SK-N-SH treated with all-trans-retinoic acid at 6 μM for 48 hours (cell line): ENCODE results near the gene SNED1.

Experiments
- ATAC-seq: fragments of 200-7000 bp; cut with Tn5 transposase; 3 replicates; pipeline ENCODE4 v1.9.1; 2020; ENCODE audit warnings: mild to moderate bottlenecking, moderate library complexity
- ARNTL ChIP-seq: fragments of 450-650 bp; formaldehyde crosslinking; IDR thresholded peaks from 2 replicates; pipeline ENCODE4 v1.5.0; 2020; ENCODE audit warnings: low read depth, mild to moderate bottlenecking, moderate library complexity, borderline replicate concordance
- BACH2 ChIP-seq: fragments of 250-450 bp; sonication (Bioruptor Pico); IDR thresholded peaks from 2 replicates; pipeline ENCODE4 v1.9.0; 2021; ENCODE audit warnings: mild to moderate bottlenecking, borderline replicate concordance
- CREB5 ChIP-seq: fragments of 250-450 bp; sonication (Bioruptor Pico); IDR thresholded peaks from 2 replicates; pipeline ENCODE4 v1.5.1; 2020; ENCODE audit warnings: low read depth, mild to moderate bottlenecking, moderate library complexity
- CSDC2 ChIP-seq: fragments of 250-450 bp; sonication (Bioruptor Pico); IDR thresholded peaks from 2 replicates; pipeline ENCODE4 v1.5.0; 2020; ENCODE audit warnings: mild to moderate bottlenecking, moderate library complexity
- CSRNP3 ChIP-seq: fragments of 250-450 bp; sonication (Bioruptor Pico); IDR thresholded peaks from 2 replicates; pipeline ENCODE4 v1.5.1; 2021; ENCODE audit warnings: mild to moderate bottlenecking, moderate library complexity
- ESRRG ChIP-seq: fragments of 250-450 bp; sonication (Bioruptor Pico); IDR thresholded peaks from 2 replicates; pipeline ENCODE4 v1.6.1; 2021; ENCODE audit warnings: mild to moderate bottlenecking
- GLIS3 ChIP-seq: fragments of 250-450 bp; sonication (Bioruptor Pico); IDR thresholded peaks from 2 replicates; pipeline ENCODE4 v1.5.0; 2020; ENCODE audit warnings: mild to moderate bottlenecking, moderate library complexity
- ISL1 ChIP-seq: fragments of 250-450 bp; sonication (Bioruptor Pico); IDR thresholded peaks from 2 replicates; pipeline ENCODE4 v2.1.2; 2022; ENCODE audit warnings: mild to moderate bottlenecking, moderate library complexity
- PATZ1 ChIP-seq: fragments of 250-450 bp; sonication (Bioruptor Pico); IDR thresholded peaks from 2 replicates; pipeline ENCODE4 v1.8.0; 2020; ENCODE audit warnings: mild to moderate bottlenecking, moderate library complexity, borderline replicate concordance
- POU6F1 ChIP-seq: fragments of 250-450 bp; sonication (Bioruptor Pico); IDR thresholded peaks from 2 replicates; pipeline ENCODE4 v1.8.0; 2021; ENCODE audit warnings: low read depth, mild to moderate bottlenecking, moderate library complexity, borderline replicate concordance
- PPARA ChIP-seq: fragments of 250-450 bp; sonication (Bioruptor Pico); IDR thresholded peaks from 2 replicates; pipeline ENCODE4 v1.5.0; 2020; ENCODE audit warnings: mild to moderate bottlenecking, borderline replicate concordance
- RARB ChIP-seq: fragments of 250-450 bp; sonication (Bioruptor Pico); IDR thresholded peaks from 2 replicates; pipeline ENCODE4 v1.8.0; 2021; ENCODE audit warnings: mild to moderate bottlenecking, moderate library complexity
- SNAI2 ChIP-seq: fragments of 250-450 bp; sonication (Bioruptor Pico); IDR thresholded peaks from 2 replicates; pipeline ENCODE4 v1.5.0; 2020; ENCODE audit warnings: mild to moderate bottlenecking, moderate library complexity
- TCF4 ChIP-seq: fragments of 250-450 bp; sonication (Bioruptor Pico); IDR thresholded peaks from 2 replicates; pipeline ENCODE4 v1.8.0; 2021; ENCODE audit warnings: mild to moderate bottlenecking, moderate library complexity, borderline replicate concordance
- TOX ChIP-seq: fragments of 250-450 bp; sonication (Bioruptor Pico); IDR thresholded peaks from 2 replicates; pipeline ENCODE4 v1.8.0; 2021; ENCODE audit warnings: mild to moderate bottlenecking, moderate library complexity, borderline replicate concordance
- TSHZ2 ChIP-seq: fragments of 250-450 bp; sonication (Bioruptor Pico); IDR thresholded peaks from 2 replicates; pipeline ENCODE4 v1.5.0; 2020; ENCODE audit warnings: mild to moderate bottlenecking, moderate library complexity
- ZC3H10 ChIP-seq: fragments of 250-450 bp; sonication (Bioruptor Pico); IDR thresholded peaks from 2 replicates; pipeline ENCODE4 v1.5.1; 2021; ENCODE audit warnings: mild to moderate bottlenecking, moderate library complexity
- ZFP3 ChIP-seq: fragments of 250-450 bp; sonication (Bioruptor Pico); IDR thresholded peaks from 2 replicates; pipeline ENCODE4 v1.5.0; 2020; ENCODE audit warnings: mild to moderate bottlenecking, moderate library complexity
- ZFP30 ChIP-seq: fragments of 450-650 bp; formaldehyde crosslinking; IDR thresholded peaks from 2 replicates; pipeline ENCODE4 v1.5.0; 2022; ENCODE audit warnings: mild to moderate bottlenecking, moderate library complexity
- ZNF70 ChIP-seq: fragments of 450-650 bp; formaldehyde crosslinking; IDR thresholded peaks from 2 replicates; pipeline ENCODE4 v1.5.0; 2020; ENCODE audit warnings: mild to moderate bottlenecking, moderate library complexity
- ZNF8 ChIP-seq: fragments of 450-650 bp; formaldehyde crosslinking; IDR thresholded peaks from 2 replicates; pipeline ENCODE4 v1.5.0; 2020; ENCODE audit warnings: mild to moderate bottlenecking, moderate library complexity

SNED1 gene

GRCh38 chr2:241003047-241003360, 4.6 kb downstream of the SNED1 start:
- TF ChIP-seq TSHZ2, result no peak
- no peak for TF ChIP-seq ISL1 (CRISPR knock-in tag)
- no peak for ATAC-seq

- ATAC-seq, result no peak
- no peak for TF ChIP-seq CSDC2 (CRISPR knock-in tag)
- TF ChIP-seq PATZ1, result no peak
- no peak for TF ChIP-seq TOX (CRISPR knock-in tag)
- no peak for TF ChIP-seq ZNF70 (CRISPR knock-in tag)
- no peak for TF ChIP-seq ARNTL
- TF ChIP-seq PPARA, result no peak
- TF ChIP-seq ZNF8 (CRISPR knock-in tag), result no peak
- TF ChIP-seq ZC3H10, result no peak
- TF ChIP-seq ZFP30 (CRISPR knock-in tag), result no peak
- no peak for TF ChIP-seq CSRNP3 (CRISPR knock-in tag)
Observed at GRCh38 chr2:241003369-241003768, 5.0 kb downstream of the SNED1 start.

GRCh38 chr2:241003830-241004564, 5.6 kb downstream of the SNED1 start:
- ATAC-seq, result no peak
- TF ChIP-seq PPARA (no peak), ZFP3 (CRISPR knock-in tag) (no peak), SNAI2 (no peak), TOX (CRISPR knock-in tag) (no peak), ESRRG (CRISPR knock-in tag) (no peak), BACH2 (CRISPR knock-in tag) (no peak), CREB5 (CRISPR knock-in tag) (no peak), GLIS3 (CRISPR knock-in tag) (no peak), TCF4 (CRISPR knock-in tag) (no peak), ZC3H10 (no peak)
- TF ChIP-seq, all 23 proteins: peak for 0

GRCh38 chr2:241005569-241005968, 7.2 kb downstream of the SNED1 start:
- ATAC-seq, result no peak
- TF ChIP-seq CSRNP3 (CRISPR knock-in tag) (no peak), BACH2 (CRISPR knock-in tag) (no peak), POU6F1 (CRISPR knock-in tag) (no peak), PATZ1 (no peak), RARB (CRISPR knock-in tag) (no peak)
